Ectodermal cell (in vitro differentiated cells): ENCODE results near the gene ZNF175.

Source experiments
- H3K27ac ChIP-seq: 2 replicates; pipeline ENCODE4 v1.7.0; 2013; ENCODE audit warnings: mild to moderate bottlenecking, low read depth, low read length; ENCODE audit not compliant: insufficient read depth, poor library complexity, severe bottlenecking
- H3K27me3 ChIP-seq: 2 replicates; pipeline ENCODE4 v1.7.0; 2013; ENCODE audit warnings: mild to moderate bottlenecking, low read length; ENCODE audit not compliant: insufficient read depth, control insufficient read depth, poor library complexity, severe bottlenecking
- H3K36me3 ChIP-seq: one replicate; pipeline ENCODE4 v1.7.0; 2013; ENCODE audit warnings: low read length; ENCODE audit not compliant: control insufficient read depth, insufficient read depth
- H3K4me1 ChIP-seq: one replicate; pipeline ENCODE4 v1.7.0; 2013; ENCODE audit warnings: low read length; ENCODE audit not compliant: control insufficient read depth, insufficient read depth
- H3K4me3 ChIP-seq: 2 replicates; pipeline ENCODE4 v1.7.0; 2013; ENCODE audit warnings: low read depth, low read length, control low read depth; ENCODE audit not compliant: insufficient read depth
- H3K9me3 ChIP-seq: 2 replicates; pipeline ENCODE4 v1.7.0; 2013; ENCODE audit warnings: mild to moderate bottlenecking, low read length, moderate library complexity; ENCODE audit not compliant: control insufficient read depth
- WGBS, 2 experiments: methylation state at CpG; one replicate each; pipeline ENCODE4 v1.1.7; 2013; ENCODE audit warnings: missing lambda C conversion rate in 2 of 2; 5-methylcytosine and 5-hydroxymethylcytosine counted together

ZNF175 gene

DNA sequence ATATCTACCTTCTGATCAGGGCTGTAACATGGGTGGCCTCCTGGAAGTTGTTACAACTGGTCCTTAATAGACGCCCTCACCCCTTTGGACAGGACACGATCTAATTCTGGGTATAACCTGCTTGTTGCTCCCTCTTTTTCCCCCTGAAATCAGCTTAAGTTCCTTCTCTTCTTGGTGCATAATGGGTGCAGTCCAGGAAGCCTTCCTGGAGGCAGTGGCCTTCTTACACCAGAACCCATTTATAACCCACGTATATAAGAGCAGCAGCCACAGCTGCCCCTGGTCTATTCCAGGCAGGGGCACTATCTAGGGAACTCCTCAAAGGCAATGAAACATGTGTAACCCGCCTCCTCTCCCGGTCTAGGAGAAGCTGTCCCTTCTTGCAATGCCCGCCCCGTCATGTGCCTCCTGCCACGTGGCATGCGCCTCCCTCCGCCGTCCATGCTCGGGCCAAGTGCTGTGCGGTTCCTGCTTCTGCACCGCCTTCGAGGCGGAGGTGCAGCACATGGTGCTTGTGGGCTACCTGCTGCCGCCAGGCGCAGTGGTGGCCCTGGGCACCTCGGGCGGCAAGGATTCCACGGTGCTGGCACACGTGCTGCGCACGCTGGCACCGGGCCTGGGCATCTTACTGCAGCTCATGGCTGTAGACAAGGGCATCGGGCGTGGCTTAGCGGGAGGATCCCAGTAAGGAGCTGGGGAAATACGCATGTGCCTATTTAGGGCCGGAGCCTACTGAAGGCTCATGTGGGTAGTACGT is 27.3 kb downstream of the ZNF175 start:
- H3K4me3 ChIP-seq, result no peak overlapping the region
- H3K9me3 ChIP-seq, result no peaks in the 10 kb centered on the region
- H3K4me1 ChIP-seq, result no peaks in the 10 kb centered on the region
- no peaks in the 10 kb centered on the region for H3K36me3 ChIP-seq
- no peaks in the 10 kb centered on the region for H3K27me3 ChIP-seq
- no peak overlapping the region for H3K27ac ChIP-seq
- WGBS, 2 experiments, result 92% methylated on average over 31 of the region's 31 CpGs

DNA sequence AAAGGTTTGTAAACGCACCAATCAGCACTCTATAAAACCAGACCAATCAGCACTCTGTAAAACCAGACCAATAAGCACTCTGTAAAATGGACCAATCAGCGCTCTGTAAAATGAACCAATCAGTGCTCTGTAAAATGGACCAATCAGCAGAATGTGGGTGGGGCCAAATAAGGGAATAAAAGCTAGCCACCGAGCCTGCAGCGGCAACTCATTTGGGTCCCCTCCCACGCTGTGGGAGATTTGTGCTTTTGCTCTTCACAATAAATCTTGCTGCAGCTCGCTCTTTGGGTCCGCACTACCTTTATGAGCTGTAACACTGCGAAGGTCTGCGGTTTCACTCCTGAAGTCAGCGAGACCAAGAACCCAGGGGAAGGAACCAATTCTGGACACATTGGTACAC is 28.0 kb downstream of the ZNF175 start:
- Histone ChIP-seq H3K27me3 (no peaks in the 10 kb centered on the region), H3K27ac (no peak overlapping the region), H3K4me3 (no peak overlapping the region), H3K9me3 (no peaks in the 10 kb centered on the region), H3K36me3 (no peaks in the 10 kb centered on the region), H3K4me1 (no peaks in the 10 kb centered on the region)
- 93 to 94% methylated on average over 10 of the region's 10 CpGs for WGBS, 2 experiments

DNA sequence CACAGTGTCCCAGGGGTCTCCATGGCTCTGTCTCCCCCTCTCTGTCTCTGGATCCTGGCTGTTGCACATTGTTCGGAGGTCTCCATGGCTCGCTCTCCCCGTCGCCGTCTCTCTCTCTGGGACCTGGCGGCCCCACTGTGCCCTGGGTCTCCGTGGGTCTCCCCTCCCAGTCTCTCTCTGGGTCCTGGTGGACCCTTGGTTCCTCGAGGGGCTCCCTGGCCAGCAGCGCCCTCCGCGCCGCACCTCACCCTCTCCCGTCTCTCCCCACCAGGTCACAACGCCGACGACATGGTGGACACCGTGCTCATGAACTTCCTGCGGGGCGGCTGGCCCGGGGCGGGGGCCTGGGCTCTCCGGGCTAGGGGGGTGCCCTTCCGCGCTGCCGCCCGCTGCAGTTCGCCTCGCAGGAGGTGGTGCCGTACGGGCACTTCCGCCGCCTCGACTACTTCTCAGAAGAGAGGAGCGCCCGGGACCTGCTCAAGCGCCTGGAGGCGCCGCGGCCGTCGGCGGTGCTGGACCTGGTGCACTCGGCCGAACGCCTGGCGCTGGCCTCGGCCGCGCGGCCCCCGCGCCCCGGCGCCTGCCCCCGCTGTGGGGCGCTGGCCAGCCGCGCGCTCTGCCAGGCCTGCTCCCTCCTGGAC is 30.0 kb downstream of the ZNF175 start:
- 92 to 94% methylated on average over 59 of the region's 59 CpGs for whole genome bisulfite sequencing, 2 experiments
- Histone ChIP-seq H3K4me1 (no peaks in the 10 kb centered on the region), H3K27ac (no peak overlapping the region), H3K27me3 (no peaks in the 10 kb centered on the region), H3K36me3 (no peaks in the 10 kb centered on the region), H3K4me3 (no peak overlapping the region), H3K9me3 (no peaks in the 10 kb centered on the region)

DNA sequence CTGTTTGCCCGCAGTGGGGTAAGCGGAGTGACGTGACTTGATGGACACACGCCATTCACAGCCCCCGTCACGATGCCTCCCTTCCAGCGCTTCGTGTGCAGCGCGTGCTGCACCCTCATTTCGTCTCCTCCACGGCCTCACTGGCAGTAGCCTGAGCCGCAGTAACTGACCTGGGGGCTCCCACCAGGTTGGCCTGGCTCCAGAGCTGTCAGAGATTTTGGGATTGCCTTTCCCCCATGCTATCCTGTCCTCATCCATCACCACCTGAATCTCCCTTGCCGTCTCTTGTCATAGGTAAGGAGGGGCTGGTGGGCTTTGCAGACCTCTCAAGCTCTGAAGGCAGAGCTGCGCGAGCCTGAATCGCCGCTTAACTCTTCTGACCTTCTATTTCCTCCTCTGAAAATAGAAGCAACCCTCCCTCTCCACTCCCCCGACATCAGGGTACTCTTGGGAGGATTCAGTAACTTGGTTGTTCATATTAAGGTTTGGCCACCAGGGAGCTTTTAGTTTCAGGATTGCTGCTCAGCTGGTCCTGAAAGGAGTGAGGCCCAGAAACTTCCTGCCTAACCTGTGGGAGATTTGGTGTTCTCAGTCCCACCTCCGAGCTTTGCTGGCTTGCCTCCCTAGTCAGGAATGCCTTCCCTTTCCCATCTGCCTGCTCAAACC is 31.2 kb downstream of the ZNF175 start:
- H3K9me3 ChIP-seq, result no peaks in the 10 kb centered on the region
- no peak overlapping the region for H3K27ac ChIP-seq
- H3K27me3 ChIP-seq, result no peaks in the 10 kb centered on the region
- WGBS, 2 experiments, result 89 to 91% methylated on average over 20 of the region's 20 CpGs
- H3K4me1 ChIP-seq, result no peaks in the 10 kb centered on the region
- no peaks in the 10 kb centered on the region for H3K36me3 ChIP-seq
- H3K4me3 ChIP-seq, result no peak overlapping the region

DNA sequence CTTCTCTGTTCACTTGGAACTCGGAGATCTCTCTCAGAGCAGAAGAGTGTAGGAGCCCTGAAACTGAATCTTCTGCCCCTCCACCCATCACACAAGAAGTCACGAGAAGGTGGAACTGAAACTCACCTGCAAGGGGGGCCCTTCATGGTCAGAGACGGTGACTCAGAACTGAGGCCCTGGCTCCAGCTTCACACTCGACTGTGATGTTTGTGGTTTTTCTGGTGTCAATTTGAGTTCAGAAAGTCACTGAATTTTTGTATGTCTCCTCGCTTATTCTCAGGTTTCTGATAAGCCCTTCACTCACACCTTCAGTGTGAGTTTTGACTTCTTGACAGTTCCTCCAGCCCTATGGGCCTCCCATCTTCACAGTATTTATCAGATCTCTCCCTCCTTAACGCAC is 36.0 kb downstream of the ZNF175 start:
- no peaks in the 10 kb centered on the region for H3K27me3 ChIP-seq
- no peak overlapping the region for H3K4me3 ChIP-seq
- 62 to 71% methylated on average over 6 of the region's 6 CpGs for WGBS, 2 experiments
- no peak overlapping the region for H3K27ac ChIP-seq
- H3K4me1 ChIP-seq, result no peaks in the 10 kb centered on the region
- no peaks in the 10 kb centered on the region for H3K9me3 ChIP-seq
- H3K36me3 ChIP-seq, result no peaks in the 10 kb centered on the region

DNA sequence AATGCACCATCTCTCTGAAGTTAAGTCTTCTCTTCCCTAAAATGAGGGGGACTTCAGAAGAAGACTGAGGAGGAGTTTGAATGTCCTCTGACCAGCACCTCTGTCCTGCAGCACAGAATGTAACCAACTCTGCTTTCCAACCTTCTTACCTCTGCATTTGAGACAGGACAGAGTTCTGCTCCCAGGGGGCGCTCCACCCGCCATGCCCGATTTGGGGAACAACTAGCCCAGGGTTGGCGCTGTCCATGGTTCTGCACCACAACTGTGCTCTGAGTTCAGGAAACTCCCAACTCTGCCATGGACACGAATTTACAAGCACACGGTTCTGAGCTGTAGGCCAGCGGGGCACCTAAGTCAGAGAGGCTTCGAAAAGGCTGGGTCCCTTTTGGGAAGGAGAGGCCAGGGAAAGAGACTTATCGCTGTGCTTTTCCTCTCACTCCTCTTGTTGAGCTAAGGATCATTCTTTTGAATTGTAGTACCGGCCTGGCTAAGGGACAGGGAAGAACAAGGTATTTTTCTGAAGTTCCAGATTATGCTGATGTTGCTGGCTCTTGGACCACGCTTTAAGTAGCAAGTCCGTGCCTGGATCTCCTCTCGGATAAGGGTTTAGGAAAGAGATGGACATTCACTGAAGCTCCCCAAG is 37.0 kb downstream of the ZNF175 start:
- Histone ChIP-seq H3K36me3 (no peaks in the 10 kb centered on the region), H3K27ac (no peak overlapping the region), H3K9me3 (no peaks in the 10 kb centered on the region), H3K27me3 (no peaks in the 10 kb centered on the region), H3K4me3 (no peak overlapping the region), H3K4me1 (no peaks in the 10 kb centered on the region)
- WGBS, 2 experiments, result 21% methylated on average over 13 of the region's 13 CpGs

DNA sequence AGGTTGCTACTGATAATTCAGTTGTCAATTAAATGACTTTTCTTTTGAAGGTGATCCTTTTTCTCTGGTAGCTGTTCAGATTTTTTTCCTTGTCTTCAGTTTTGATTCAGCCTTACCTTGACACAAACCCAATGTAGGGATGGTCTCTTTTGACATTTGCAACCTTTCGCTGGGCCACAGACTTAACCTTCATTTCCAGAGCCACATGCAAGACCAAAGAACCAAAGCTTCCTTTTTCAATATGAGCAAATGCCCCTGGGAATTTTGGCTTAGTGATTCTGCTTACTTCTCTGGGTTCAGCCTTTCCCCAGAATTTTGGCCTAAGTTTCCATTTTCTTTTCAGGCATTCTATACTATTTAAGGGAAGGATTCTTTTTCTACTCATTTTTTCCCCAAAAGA is 39.5 kb downstream of the ZNF175 start:
- H3K4me3 ChIP-seq, result no peak overlapping the region
- no peaks in the 10 kb centered on the region for H3K36me3 ChIP-seq
- H3K27ac ChIP-seq, result no peak overlapping the region
- no peaks in the 10 kb centered on the region for H3K4me1 ChIP-seq
- H3K27me3 ChIP-seq, result no peaks in the 10 kb centered on the region
- no peaks in the 10 kb centered on the region for H3K9me3 ChIP-seq
- 71 to 79% methylated on average over 1 of the region's 1 CpG for WGBS, 2 experiments

DNA sequence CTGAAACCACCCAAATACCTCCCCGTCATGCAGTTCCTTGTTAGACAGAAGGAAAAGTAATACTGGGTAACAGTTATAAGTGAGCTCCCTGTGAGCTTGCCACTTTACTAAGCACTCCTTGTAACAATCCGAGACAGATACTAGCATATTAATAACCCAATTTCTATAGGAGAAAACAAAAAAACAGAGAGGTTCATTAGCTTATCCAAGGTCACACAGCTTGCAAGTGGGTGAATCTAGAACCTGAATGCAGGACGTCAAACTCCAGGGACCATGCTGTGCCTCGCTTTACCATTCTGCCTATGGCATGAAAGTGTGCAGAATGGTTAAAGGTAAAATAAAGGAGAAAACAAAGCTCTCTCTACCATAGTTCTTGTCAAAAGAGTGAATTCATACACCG is 43.7 kb downstream of the ZNF175 start:
- Histone ChIP-seq H3K36me3 (no peaks in the 10 kb centered on the region), H3K4me1 (no peaks in the 10 kb centered on the region), H3K4me3 (no peak overlapping the region), H3K9me3 (no peaks in the 10 kb centered on the region), H3K27ac (no peak overlapping the region), H3K27me3 (no peaks in the 10 kb centered on the region)
- WGBS, 2 experiments, result 66 to 75% methylated on average over 4 to 5 of the region's 5 CpGs

DNA sequence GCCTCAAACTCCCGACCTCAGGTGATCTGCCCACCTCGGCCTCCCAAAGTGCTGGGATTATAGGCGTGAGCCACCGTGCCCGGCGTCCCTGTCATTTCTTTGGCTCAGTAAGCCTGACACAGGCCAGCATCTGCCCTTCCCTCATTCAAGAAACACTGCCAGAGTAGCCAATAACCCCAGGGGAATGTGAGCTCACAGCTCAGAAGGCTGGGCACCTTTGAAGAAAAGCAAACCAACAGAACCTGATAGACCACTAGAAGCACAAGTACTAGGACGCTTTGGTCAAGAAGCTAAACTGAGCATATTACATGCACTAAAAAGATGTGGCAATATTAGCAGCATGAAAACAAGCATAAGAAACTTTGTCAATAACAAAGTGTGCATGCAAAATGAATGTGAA is 44.9 kb downstream of the ZNF175 start:
- WGBS, 2 experiments, result 80% methylated on average over 7 of the region's 7 CpGs
- no peaks in the 10 kb centered on the region for H3K36me3 ChIP-seq
- no peak overlapping the region for H3K4me3 ChIP-seq
- H3K27me3 ChIP-seq, result no peaks in the 10 kb centered on the region
- no peak overlapping the region for H3K27ac ChIP-seq
- H3K4me1 ChIP-seq, result no peaks in the 10 kb centered on the region
- no peaks in the 10 kb centered on the region for H3K9me3 ChIP-seq

DNA sequence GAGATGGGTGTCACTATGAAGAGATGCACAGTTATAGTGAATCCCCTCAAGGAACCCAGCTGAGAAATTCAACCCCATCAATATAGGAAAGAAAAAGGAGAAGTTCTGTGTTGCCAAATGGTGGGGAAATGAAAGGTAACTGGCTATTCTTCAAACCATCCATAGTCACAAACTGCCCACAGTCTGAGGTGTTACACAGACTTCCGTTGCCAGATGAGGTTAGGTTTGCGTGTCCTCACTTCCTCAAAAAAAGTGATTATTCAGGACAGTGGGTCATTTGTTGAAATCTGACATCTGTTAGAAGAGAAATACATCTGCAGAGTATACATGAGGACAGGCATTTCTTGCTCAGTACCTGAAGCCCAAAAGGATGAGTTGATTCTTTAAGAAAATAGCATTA is 50.1 kb downstream of the ZNF175 start:
- H3K9me3 ChIP-seq, result no peaks in the 10 kb centered on the region
- 78 to 80% methylated on average over 2 of the region's 2 CpGs for WGBS, 2 experiments
- H3K4me3 ChIP-seq, result no peak overlapping the region
- H3K4me1 ChIP-seq, result no peaks in the 10 kb centered on the region
- H3K36me3 ChIP-seq, result no peaks in the 10 kb centered on the region
- H3K27ac ChIP-seq, result no peak overlapping the region
- no peaks in the 10 kb centered on the region for H3K27me3 ChIP-seq
